H9 (cell line): ENCODE results near the gene PTPRH. TPM values are rescaled to one million over a fixed set of nuclear protein-coding genes. Genes with fewer than 3 reads are reported as not detected.

Source experiments
- DNase-seq: peaks from one replicate; pipeline ENCODE4 v3.0.0-alpha.2; 2017
- H2AFZ ChIP-seq: one replicate; pipeline ENCODE4 v1.6.1; 2013; ENCODE audit warnings: mild to moderate bottlenecking, low read length, control low read depth, moderate library complexity
- H2AK5ac ChIP-seq: 2 replicates; pipeline ENCODE4 v1.6.1; 2013; ENCODE audit warnings: low read length, control low read depth, mixed read lengths; ENCODE audit not compliant: insufficient read length
- H2BK120ac ChIP-seq: one replicate; pipeline ENCODE4 v1.6.1; 2013; ENCODE audit warnings: low read depth, mild to moderate bottlenecking, low read length, control low read depth, inconsistent platforms; ENCODE audit not compliant: poor library complexity, severe bottlenecking
- H2BK12ac ChIP-seq: 2 replicates; pipeline ENCODE4 v1.6.1; 2013; ENCODE audit warnings: low read length, control low read depth, mixed read lengths, low read depth; ENCODE audit not compliant: insufficient read length
- H2BK15ac ChIP-seq: 2 replicates; pipeline ENCODE4 v1.6.1; 2013; ENCODE audit warnings: low read depth, low read length, control low read depth
- H2BK20ac ChIP-seq: one replicate; pipeline ENCODE4 v1.6.1; 2013; ENCODE audit warnings: low read depth, mild to moderate bottlenecking, low read length, control low read depth, inconsistent platforms; ENCODE audit not compliant: poor library complexity, severe bottlenecking
- H2BK5ac ChIP-seq: 2 replicates; pipeline ENCODE4 v1.6.1; 2013; ENCODE audit warnings: low read length, control low read depth, mixed read lengths; ENCODE audit not compliant: insufficient read length
- H3K14ac ChIP-seq: 2 replicates; pipeline ENCODE4 v1.6.1; 2013; ENCODE audit warnings: low read length, control low read depth; ENCODE audit not compliant: insufficient read depth
- H3K18ac ChIP-seq: 2 replicates; pipeline ENCODE4 v1.6.1; 2013; ENCODE audit warnings: low read depth, mild to moderate bottlenecking, mixed read lengths, low read length, control low read depth; ENCODE audit not compliant: insufficient read length
- H3K23ac ChIP-seq: 2 replicates; pipeline ENCODE4 v1.6.1; 2013; ENCODE audit warnings: low read length, control low read depth, mixed read lengths, low read depth; ENCODE audit not compliant: insufficient read length
- H3K23me2 ChIP-seq: 2 replicates; pipeline ENCODE4 v1.6.1; 2013; ENCODE audit warnings: low read depth, mild to moderate bottlenecking, mixed read lengths, low read length, control low read depth; ENCODE audit not compliant: insufficient read length, poor library complexity, severe bottlenecking
- H3K27ac ChIP-seq: 2 replicates; pipeline ENCODE4 v1.5.1; 2013; ENCODE audit warnings: low read length, control low read depth, mixed read lengths, low read depth; ENCODE audit not compliant: insufficient read length
- H3K27me3 ChIP-seq: 2 replicates; pipeline ENCODE4 v1.6.1; 2013; ENCODE audit warnings: low read length, control low read depth, inconsistent platforms; ENCODE audit not compliant: insufficient read depth
- H3K4ac ChIP-seq: 2 replicates; pipeline ENCODE4 v1.6.1; 2013; ENCODE audit warnings: low read depth, mild to moderate bottlenecking, control low read depth, inconsistent platforms, low read length, moderate library complexity
- H3K4me1 ChIP-seq: 2 replicates; pipeline ENCODE4 v1.6.1; 2013; ENCODE audit warnings: low read length, control low read depth, inconsistent platforms; ENCODE audit not compliant: insufficient read depth
- H3K4me2 ChIP-seq: 2 replicates; pipeline ENCODE4 v1.6.1; 2013; ENCODE audit warnings: low read length, control low read depth, mixed read lengths; ENCODE audit not compliant: insufficient read length, insufficient read depth
- H3K56ac ChIP-seq: 2 replicates; pipeline ENCODE4 v1.6.1; 2013; ENCODE audit warnings: low read depth, mild to moderate bottlenecking, mixed read lengths, low read length, control low read depth; ENCODE audit not compliant: insufficient read length
- H3K79me1 ChIP-seq: 2 replicates; pipeline ENCODE4 v1.6.1; 2013; ENCODE audit warnings: low read depth, mild to moderate bottlenecking, moderate library complexity, low read length, control low read depth, inconsistent platforms; ENCODE audit not compliant: insufficient read depth, poor library complexity, severe bottlenecking
- H3K79me2 ChIP-seq: 2 replicates; pipeline ENCODE4 v1.6.1; 2013; ENCODE audit warnings: low read length, control low read depth, inconsistent platforms; ENCODE audit not compliant: insufficient read depth
- H3K9ac ChIP-seq: 2 replicates; pipeline ENCODE4 v1.6.1; 2013; ENCODE audit warnings: low read length, control low read depth, mixed read lengths; ENCODE audit not compliant: insufficient read length; ENCODE audit errors: extremely low read depth
- H3K9me3 ChIP-seq: one replicate; pipeline ENCODE4 v1.6.1; 2013; ENCODE audit warnings: low read depth, low read length, inconsistent platforms; ENCODE audit not compliant: control insufficient read depth
- H3T11ph ChIP-seq: one replicate; pipeline ENCODE4 v1.6.1; 2013; ENCODE audit warnings: mild to moderate bottlenecking, low read length, control low read depth, inconsistent platforms
- H4K20me1 ChIP-seq: one replicate; pipeline ENCODE4 v1.6.1; 2013; ENCODE audit not compliant: control insufficient read depth, insufficient read length, insufficient read depth
- H4K5ac ChIP-seq: 2 replicates; pipeline ENCODE4 v1.6.1; 2013; ENCODE audit warnings: low read depth, mild to moderate bottlenecking, mixed read lengths, low read length, control low read depth; ENCODE audit not compliant: insufficient read length
- H4K8ac ChIP-seq: replicated peaks from 2 replicates; pipeline ENCODE4 v1.6.1; 2013; ENCODE audit warnings: low read length, control low read depth, mixed read lengths, low read depth; ENCODE audit not compliant: insufficient read length
- H4K91ac ChIP-seq: 2 replicates; pipeline ENCODE4 v1.6.1; 2013; ENCODE audit warnings: low read depth, mild to moderate bottlenecking, moderate library complexity, mixed read lengths, low read length, control low read depth; ENCODE audit not compliant: insufficient read length
- H3K27ac Mint-ChIP-seq, 3 experiments: 2 replicates in 2 of 3; 3 replicates in 1 of 3; pipeline ENCODE4 v1.8.0; 2020 to 2021; ENCODE audit warnings: mixed read lengths in 3 of 3, mild to moderate bottlenecking in 1 of 3, moderate library complexity in 1 of 3
- H3K27me3 Mint-ChIP-seq: 2 replicates; pipeline ENCODE4 v1.8.0; 2021; ENCODE audit warnings: low read depth, mild to moderate bottlenecking, moderate library complexity, mixed read lengths
- H3K36me3 Mint-ChIP-seq, 3 experiments: 2 replicates in 2 of 3; 3 replicates in 1 of 3; pipeline ENCODE4 v1.8.0; 2020 to 2021; ENCODE audit warnings: low read depth in 3 of 3, mixed read lengths in 3 of 3; ENCODE audit not compliant: insufficient read depth in 1 of 3
- H3K4me1 Mint-ChIP-seq, 2 experiments: 2 replicates each; pipeline ENCODE4 v1.8.0; 2020; ENCODE audit warnings: mixed read lengths in 2 of 2
- H3K4me3 Mint-ChIP-seq, 2 experiments: 2 replicates in 1 of 2; 3 replicates in 1 of 2; pipeline ENCODE4 v1.8.0; 2020 to 2021; ENCODE audit warnings: mild to moderate bottlenecking in 2 of 2, mixed read lengths in 2 of 2, moderate library complexity in 1 of 2
- H3K9me3 Mint-ChIP-seq, 2 experiments: 2 replicates in 1 of 2; 3 replicates in 1 of 2; pipeline ENCODE4 v1.8.0; 2020; ENCODE audit warnings: mild to moderate bottlenecking in 2 of 2, mixed read lengths in 2 of 2, moderate library complexity in 1 of 2
- WGBS: extraction: QIAGEN DNeasy Blood & Tissue Kit; methylation state at CpG from one replicate; pipeline ENCODE4 v1.1.7; 2013; ENCODE audit warnings: missing lambda C conversion rate, low lambda C conversion rate, mixed read lengths; ENCODE audit not compliant: insufficient read length; ENCODE audit errors: extremely low coverage; 5-methylcytosine and 5-hydroxymethylcytosine counted together
- total RNA-seq: library from RNA; stranded (reverse); gene quantifications from 2 replicates; pipeline ENCODE4 v1.2.1, GENCODE V29; 2021
- TF ChIP-seq, protein P1 (sequence below): fragments of 200-600 bp; sonication (generic); conservative IDR thresholded peaks from 3 replicates; pipeline ENCODE4 v1.8.0; 2021; ENCODE audit warnings: antibody characterized with exemption, mild to moderate bottlenecking

The PTPRH gene
- total RNA-seq, 1 experiment from 2014 or later: 0.24 TPM

DNA sequence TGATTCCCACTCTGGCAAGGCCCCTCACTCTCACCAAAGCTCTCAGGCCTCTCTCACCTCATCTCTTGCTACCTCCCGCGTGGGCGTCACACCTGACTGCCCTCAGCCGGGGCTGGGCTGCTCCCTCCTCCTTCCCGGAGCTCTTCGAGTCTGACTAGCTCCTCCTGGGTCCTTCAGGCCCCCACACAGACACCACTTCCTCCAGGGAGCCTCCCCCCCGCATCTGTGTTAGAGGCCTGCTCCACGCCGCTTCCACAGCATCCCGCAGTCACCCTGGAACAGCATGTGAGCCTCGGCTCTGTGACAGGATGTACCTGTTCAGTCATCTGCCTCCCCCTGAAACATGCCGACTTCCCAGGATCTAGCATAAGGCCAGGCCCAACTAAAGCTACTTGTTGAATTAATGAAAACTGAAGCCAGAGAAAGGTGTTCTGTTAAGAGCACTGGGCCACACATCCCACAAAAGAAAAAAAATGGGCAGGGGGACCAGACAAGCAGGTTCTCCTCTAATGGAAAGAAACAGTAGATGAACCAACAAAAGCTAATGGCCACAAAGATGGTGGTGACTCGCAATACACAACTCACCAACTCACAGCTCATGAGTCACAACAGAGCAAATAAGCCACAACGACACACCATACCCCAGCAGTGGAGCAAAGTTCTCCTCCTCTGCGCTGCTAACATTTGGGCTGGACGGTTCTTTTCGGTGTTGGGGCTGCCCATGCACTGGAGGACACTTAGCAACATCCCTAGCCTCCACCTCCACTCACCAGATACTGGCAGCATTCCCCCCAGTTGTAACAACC, 46.5 kb upstream of the PTPRH start:
- no peak overlapping the region for H4K91ac ChIP-seq
- peaks cover 3% of the 10 kb centered on the region for H4K20me1 ChIP-seq

More for the DNA sequence above, 46.5 kb upstream of the PTPRH start:
- H3K4ac ChIP-seq: no peak overlapping the region
- H2AFZ ChIP-seq: no peak overlapping the region
- H4K8ac ChIP-seq: no peak overlapping the region
- H3K23me2 ChIP-seq: peaks cover 9% of the 10 kb centered on the region
- TF ChIP-seq, protein P1, sequence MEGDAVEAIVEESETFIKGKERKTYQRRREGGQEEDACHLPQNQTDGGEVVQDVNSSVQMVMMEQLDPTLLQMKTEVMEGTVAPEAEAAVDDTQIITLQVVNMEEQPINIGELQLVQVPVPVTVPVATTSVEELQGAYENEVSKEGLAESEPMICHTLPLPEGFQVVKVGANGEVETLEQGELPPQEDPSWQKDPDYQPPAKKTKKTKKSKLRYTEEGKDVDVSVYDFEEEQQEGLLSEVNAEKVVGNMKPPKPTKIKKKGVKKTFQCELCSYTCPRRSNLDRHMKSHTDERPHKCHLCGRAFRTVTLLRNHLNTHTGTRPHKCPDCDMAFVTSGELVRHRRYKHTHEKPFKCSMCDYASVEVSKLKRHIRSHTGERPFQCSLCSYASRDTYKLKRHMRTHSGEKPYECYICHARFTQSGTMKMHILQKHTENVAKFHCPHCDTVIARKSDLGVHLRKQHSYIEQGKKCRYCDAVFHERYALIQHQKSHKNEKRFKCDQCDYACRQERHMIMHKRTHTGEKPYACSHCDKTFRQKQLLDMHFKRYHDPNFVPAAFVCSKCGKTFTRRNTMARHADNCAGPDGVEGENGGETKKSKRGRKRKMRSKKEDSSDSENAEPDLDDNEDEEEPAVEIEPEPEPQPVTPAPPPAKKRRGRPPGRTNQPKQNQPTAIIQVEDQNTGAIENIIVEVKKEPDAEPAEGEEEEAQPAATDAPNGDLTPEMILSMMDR: no peak
- no peak for DNase-seq
- no peak overlapping the region for H2AK5ac ChIP-seq
- no peaks in the 10 kb centered on the region for H3K27me3 ChIP-seq
- H3K4me2 ChIP-seq: no peak overlapping the region
- peaks cover 12% of the 10 kb centered on the region; the same call in 1 of the 2 replicates for H3K4me1 ChIP-seq
- H3K23ac ChIP-seq: no peak overlapping the region
- no peak overlapping the region for H2BK120ac ChIP-seq
- no peak overlapping the region for H2BK20ac ChIP-seq
- no peak overlapping the region for H3K9ac ChIP-seq
- peaks cover 49 to 51% of the 10 kb centered on the region in 2 experiments for H3K4me1 Mint-ChIP-seq
- no peaks in the 10 kb centered on the region; the same call in 1 of the 2 replicates for H3K27me3 Mint-ChIP-seq
- no peak overlapping the region for H2BK15ac ChIP-seq
- no peak overlapping the region for H3K27ac ChIP-seq
- no peaks in the 10 kb centered on the region for H3K9me3 Mint-ChIP-seq
- no CpG with 5 or more reads among the region's 17 CpGs for WGBS
- peak overlapping the region; percentile 36 to 99; a peak in 4 of 5 replicates for H3K4me3 Mint-ChIP-seq
- no peak overlapping the region for H2BK12ac ChIP-seq
- no peak overlapping the region for H4K5ac ChIP-seq
- no peak overlapping the region for H3K56ac ChIP-seq
- H3K36me3 Mint-ChIP-seq: peaks cover 2 to 11% (median 7%) of the 10 kb centered on the region in 3 experiments; a peak in 6 of 7 replicates
- H2BK5ac ChIP-seq: no peak overlapping the region
- H3T11ph ChIP-seq: no peak overlapping the region
- no peak overlapping the region for H3K14ac ChIP-seq
- H3K79me1 ChIP-seq: peaks cover 18% of the 10 kb centered on the region
- peaks cover 55% of the 10 kb centered on the region; the same call in 1 of the 2 replicates for H3K79me2 ChIP-seq
- H3K27ac Mint-ChIP-seq: peak overlapping the region in 2 of 3 experiments; percentile 78 to 89; a peak in 4 of 7 replicates
- no peaks in the 10 kb centered on the region for H3K9me3 ChIP-seq
- no peak overlapping the region for H3K18ac ChIP-seq
